ENCODE data around the gene THOC7.

The THOC7 gene

DNA sequence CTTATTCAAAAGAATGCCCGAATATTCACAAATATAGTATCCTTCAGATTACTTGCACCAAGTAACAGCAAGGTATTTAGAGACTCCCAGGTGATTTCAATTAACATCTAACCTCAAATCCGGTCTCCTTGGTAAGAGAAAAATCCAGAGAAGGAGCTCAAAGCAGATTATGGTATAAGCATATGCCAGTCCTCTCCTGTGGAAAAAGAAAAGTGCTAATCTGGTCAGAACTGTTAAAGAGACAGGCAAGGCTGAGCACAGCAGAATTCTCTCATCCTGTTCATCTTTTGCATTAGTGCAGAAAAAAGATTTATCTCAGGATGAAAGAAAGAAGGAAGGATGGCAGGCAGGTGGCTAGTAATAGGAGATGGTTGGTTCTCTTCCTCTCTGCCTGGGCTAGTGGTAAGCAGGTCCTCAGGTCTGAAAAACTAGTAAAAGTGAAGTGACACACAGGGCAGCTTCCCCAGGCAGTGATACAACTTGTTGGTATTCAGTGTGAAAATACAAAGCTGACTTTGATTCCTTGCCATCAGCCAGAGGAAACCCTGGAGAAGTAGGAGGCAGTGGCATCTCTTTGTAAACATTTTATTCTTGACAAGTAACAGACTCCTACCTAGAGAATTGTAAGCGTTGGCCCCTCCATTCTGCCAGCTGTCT is 14.3 kb upstream of the THOC7 start:
- no peak for DNase-seq

- no peak for DNase-seq
These were observed 12.7 kb upstream of the THOC7 start for GRCh38 chr3:63876260-63876659.

- DNase-seq = no peak
These were observed 11.9 kb upstream of the THOC7 start for GRCh38 chr3:63875510-63875909.

DNA sequence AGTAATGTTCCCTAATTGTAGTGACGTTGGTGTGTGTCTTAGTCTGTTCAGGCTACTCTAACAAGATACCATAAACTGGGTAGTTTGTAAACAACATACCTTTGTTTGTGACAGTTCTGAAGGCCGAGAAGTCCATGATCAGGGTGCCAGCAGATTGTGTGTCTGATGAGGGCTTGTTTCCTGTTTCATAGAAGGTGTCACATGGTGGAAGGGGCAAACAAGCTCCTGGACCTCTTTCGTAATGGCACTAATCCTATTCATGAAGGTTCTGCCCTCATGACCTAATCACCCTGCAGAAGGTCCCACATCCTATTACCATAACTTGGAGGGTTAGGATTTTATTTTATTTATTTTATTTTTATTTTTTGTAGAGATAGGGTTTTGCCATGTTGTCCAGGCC is 11.2 kb upstream of the THOC7 start:
- DNase-seq = no peak

GRCh38 chr3:63872135-63872924 is 8.7 kb upstream of the THOC7 start:
- no peak for DNase-seq

GRCh38 chr3:63870615-63871005 is 7.0 kb upstream of the THOC7 start:
- no peak for DNase-seq

GRCh38 chr3:63869940-63870614 is 6.5 kb upstream of the THOC7 start:
- no peak for DNase-seq

- DNase-seq = no peak
These were observed 3.6 kb upstream of the THOC7 start for GRCh38 chr3:63867225-63867624.

DNA sequence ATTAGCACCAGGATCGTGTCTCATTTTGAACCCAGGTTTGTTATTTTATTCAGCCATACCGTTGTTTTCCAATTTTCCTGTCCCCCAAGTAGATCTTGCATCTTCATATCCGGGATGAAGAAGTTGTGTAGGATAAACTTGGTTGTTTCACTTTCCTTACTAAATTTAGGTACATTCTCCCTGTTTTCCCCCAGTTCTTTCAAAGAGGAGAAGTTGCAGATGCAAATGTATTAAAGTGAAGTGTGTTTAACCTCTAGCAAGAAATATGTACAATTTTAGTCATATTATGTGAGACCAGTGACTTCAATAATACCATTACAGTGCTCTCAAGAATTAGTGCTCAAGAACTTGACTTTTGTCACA is 1.3 kb upstream of the THOC7 start:
- no peak for DNase-seq

DNA sequence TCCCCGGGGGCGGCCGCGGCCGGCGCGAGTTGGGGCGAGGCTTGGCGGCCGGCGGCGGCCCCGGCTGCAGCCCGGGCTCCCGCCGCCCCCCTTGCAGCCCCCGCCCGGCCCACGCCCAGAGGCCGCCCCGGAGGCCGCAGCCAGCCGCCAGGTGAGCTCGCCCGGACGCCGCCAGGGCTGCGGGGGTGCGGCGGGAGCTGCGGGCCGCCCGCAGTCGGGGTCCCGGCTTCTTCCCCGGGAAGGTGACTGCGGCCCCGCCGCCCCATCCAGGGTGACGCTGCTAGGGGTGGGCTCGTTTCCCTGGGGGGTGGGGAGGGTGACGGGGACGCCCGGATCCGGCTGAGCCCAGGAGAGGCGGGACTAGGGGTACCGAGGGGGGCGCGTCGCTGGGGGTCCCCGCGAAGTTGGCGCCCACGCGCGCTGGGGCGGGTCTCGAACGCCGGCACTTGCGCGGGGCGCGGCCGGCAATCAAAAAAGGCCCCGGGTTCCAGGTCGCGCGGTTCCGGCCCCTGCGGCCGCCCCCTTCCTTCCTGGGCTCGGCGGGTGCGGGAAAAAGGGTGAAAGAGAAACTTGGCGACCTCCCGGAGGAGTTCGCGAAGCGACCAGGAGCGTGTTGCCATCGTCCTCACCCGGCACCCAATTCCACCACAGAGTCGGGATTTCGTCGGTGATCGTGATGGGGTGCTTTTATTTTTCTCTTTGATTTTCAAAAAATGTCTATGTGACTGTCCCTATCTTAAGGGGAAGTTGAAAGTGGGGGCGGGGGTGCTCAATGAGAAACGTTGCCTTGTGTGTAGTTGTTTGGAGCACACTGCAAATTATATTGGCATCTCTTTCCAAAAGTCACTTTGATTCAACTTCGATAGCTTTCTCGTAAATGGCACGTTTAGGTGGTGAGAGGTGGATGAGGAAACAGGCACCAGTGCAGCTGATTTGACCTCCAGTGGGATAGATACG is 681 bp upstream of the THOC7 start:
- peak; percentile 34 for DNase-seq

DNA sequence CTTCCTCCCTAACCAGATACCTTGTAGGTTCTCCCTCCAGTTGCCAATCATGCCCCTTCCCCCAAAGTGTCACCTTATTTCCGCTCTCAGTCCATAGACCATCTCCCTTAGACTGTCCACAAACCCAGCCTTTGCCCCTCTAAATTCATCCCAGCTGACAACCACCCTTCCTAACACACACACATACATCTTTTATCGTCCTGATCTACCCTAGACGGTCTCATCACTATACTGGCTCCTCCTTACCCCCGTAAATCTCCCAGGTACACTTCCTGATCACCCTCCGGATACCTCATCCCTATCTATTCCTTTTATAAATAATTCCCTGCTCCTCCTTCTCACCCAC is 828 bp downstream of the THOC7 start:
- no peak for DNase-seq

- no peak for DNase-seq
These were observed 2.3 kb downstream of the THOC7 start for GRCh38 chr3:63861306-63861705.

DNA sequence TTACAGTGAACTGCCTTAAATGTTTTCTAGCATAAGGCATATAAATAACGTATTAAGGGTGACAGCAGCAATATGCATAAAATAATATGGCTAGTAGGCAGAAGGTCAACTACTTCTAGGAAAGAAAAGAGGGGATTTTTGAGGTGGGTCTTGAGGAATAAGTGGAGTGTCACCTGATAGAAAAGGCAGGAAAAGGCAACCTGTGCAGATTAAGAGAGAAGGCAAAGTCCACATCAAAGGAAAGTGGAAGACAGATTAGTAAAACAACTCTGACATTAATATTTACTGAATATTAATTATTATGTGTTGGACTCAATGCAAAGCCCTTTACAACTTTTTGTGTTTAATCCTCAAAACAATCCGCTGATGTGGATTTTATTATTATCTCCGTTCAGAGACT is 2.8 kb downstream of the THOC7 start:
- DNase-seq = no peak

DNA sequence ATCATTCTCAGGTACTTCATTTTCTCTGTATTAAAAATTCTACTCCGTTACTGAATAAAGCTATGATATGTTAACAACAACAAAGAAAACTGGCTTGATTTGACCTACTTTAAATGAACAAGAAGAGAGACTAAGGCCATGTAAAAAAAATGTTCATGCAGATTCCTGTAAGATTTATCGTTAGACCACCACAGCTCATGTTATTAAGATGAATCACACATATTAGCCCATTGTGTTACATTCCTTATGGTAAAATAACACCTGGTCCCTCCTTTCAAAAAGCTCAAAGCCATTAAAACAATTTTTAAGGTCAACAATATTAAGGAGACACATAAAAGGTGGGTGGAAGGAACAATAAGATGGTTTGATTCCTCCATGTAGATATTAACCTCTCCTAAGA is 6.3 kb downstream of the THOC7 start:
- DNase-seq = no peak

DNA sequence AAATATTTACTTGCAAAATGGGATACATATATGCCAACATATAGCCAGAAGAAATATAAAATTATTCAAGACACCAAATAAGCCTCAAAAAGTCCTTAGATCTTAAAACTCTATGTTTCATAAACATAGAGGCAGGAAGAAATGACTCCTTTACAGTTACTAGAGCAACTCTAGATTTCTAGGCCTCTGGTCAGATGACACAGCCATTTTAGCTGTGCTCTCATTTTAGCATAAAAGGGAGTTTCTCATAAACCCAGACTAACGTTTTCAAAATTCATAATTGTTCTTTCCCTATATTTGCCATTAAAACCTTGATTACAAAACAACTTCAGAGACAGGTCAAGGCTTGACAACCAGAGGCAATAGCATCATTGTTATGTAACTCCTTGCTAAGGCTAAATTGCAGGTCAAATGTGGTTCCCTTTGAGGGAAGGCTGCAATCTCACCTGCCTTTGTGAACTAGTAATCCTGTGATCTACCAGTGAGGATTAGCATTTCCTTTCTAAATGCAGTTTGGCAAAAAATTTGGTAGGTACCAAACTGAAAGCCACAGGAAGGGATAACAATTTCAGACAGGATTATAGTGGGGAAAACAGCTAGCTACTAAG is 8.2 kb downstream of the THOC7 start:
- no peak for DNase-seq

DNA sequence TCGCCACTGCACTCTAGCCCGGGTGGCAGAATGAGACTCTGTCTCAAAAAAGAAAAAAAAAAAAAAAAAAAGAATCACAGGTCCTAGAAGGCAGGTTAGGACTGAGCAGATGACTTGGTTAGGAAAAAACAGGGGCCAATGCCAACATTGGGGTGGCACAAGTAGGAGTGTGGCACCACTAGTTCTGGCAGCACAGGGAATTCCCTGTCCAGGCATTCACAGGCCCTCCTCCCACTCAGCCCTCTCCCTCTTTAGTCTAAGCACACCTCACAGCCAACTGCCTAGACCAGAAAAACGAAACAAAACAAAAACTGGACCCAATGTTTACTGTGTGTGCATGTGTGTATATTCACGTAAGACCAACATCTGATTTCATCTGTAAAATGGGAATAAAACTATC is 10.5 kb downstream of the THOC7 start:
- DNase-seq = no peak

- no peak for DNase-seq
These were observed 12.3 kb downstream of the THOC7 start for GRCh38 chr3:63851287-63851686.

GRCh38 chr3:63849175-63849574 is 14.4 kb downstream of the THOC7 start:
- DNase-seq = no peak

- no peak for DNase-seq
These were observed 15.7 kb downstream of the THOC7 start for GRCh38 chr3:63847718-63848450.

DNA sequence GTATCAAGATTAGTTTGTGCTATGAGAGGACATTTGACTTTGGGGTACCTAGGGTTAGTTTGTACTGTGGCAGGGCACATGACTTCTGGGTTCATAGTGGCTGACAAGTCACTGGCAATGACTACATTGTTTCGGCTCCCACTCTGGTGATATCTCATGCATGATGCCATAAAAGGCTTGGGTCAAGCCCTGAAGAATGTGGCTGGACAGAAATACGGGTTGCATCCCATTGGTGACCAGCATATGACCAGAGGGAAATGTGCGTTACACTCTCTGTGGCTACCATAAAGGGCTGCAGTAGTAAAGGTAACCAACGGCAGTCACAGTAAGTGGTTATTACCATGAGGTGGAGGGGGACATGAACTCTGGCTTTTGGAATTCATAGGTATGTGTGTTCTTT is 18.4 kb downstream of the THOC7 start:
- no peak for DNase-seq

DNA sequence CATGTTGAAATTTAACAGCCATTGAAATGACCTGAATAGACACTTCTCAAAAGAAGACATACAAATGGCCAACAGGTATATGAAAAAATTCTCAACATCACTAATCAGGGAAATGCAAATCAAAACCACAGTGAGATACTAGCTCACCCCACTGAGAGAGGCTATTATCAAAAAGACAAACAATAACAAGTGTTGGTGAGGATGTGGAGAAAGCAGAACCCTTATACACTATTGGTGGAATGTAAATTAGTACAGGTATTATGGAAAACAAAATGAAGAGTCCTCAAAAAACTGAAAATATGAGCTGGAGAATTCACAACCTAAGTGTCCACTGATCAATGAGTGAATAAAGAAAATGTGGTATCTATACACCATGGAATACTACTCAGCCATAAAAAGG is 21.5 kb downstream of the THOC7 start:
- no peak for DNase-seq

DNA sequence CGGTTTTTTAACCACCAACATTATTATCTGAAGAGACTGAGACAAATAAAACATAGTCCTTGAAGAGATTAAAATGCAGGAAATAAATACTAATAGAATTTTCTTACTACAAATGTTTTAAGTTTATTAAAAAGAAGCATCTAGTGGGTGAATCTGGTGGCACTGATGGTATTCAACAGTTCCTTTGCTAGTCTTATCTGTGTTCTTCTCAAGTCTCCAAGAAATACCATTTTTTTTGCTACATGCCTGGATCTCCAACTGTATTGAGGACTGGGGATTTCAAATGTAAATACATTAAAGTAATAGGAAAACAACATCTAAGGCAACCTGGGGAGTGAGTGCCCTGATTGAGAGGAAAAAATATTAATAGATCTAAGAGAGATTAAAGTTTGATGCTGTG is 21.9 kb downstream of the THOC7 start:
- DNase-seq = no peak
